Measurements from ENCODE around the gene ISM2. TPM values are rescaled to one million over a fixed set of nuclear protein-coding genes. Genes with fewer than 3 reads are reported as not detected.

The ISM2 gene
- polyA plus RNA-seq, 1 donor from 2014 or later: 1.4 TPM

GRCh38 chr14:77485901-77486678 is 12.5 kb downstream of the ISM2 start:
- Histone ChIP-seq H3K27ac (ENCODE audit: low read length) (no peak overlapping the region), H3K4me2 (ENCODE audit: low read length) (no peak overlapping the region), H3F3A (ENCODE audit: insufficient read depth, low read length, poor library complexity, severe bottlenecking) (no peaks in the 10 kb centered on the region), H3K9me2 (ENCODE audit: insufficient read depth, low read length) (no peaks in the 10 kb centered on the region), H3K27me3 (ENCODE audit: insufficient read depth, low read depth, low read length) (no peaks in the 10 kb centered on the region), H2AFZ (ENCODE audit: low read depth, low read length) (no peak overlapping the region), H3K9me3 (ENCODE audit: low read length) (no peaks in the 10 kb centered on the region), H3K36me3 (ENCODE audit: insufficient read depth, low read length) (no peaks in the 10 kb centered on the region), H3K4me3 (ENCODE audit: low read length) (no peak overlapping the region), H4K20me1 (ENCODE audit: insufficient read depth) (no peaks in the 10 kb centered on the region), H3K9ac (ENCODE audit: low read length) (no peak overlapping the region), H3K79me2 (replicated peaks; ENCODE audit: insufficient read depth, low read length) (no peaks in the 10 kb centered on the region)
- TF ChIP-seq POLR2AphosphoS5 (IDR thresholded peaks at IDR 0.05) (no peak), TAF1 (IDR thresholded peaks at IDR 0.05; ENCODE audit: low read depth) (no peak), SMC3 (conservative IDR thresholded peaks at IDR 0.05; ENCODE audit: poor library complexity) (no peak), EP300 (conservative IDR thresholded peaks at IDR 0.05; ENCODE audit: poor library complexity, severe bottlenecking) (no peak), REST (IDR thresholded peaks at IDR 0.05; ENCODE audit: borderline replicate concordance) (no peak), RAD21 (conservative IDR thresholded peaks at IDR 0.05) (no peak), CTCF (IDR thresholded peaks at IDR 0.05; ENCODE audit: poor library complexity, severe bottlenecking) (no peak), EZH2 (IDR thresholded peaks at IDR 0.05; ENCODE audit: borderline replicate concordance, insufficient read depth, low read length, poor library complexity, severe bottlenecking) (no peak)

GRCh38 chr14:77485256-77485655 is 13.4 kb downstream of the ISM2 start:
- Histone ChIP-seq H3K9me3 (ENCODE audit: low read length) (no peaks in the 10 kb centered on the region), H3K79me2 (replicated peaks; ENCODE audit: insufficient read depth, low read length) (no peaks in the 10 kb centered on the region), H3F3A (ENCODE audit: insufficient read depth, low read length, poor library complexity, severe bottlenecking) (no peaks in the 10 kb centered on the region), H3K9me2 (ENCODE audit: insufficient read depth, low read length) (no peaks in the 10 kb centered on the region), H3K27ac (ENCODE audit: low read length) (no peak overlapping the region), H3K4me3 (ENCODE audit: low read length) (no peak overlapping the region), H4K20me1 (ENCODE audit: insufficient read depth) (no peaks in the 10 kb centered on the region), H2AFZ (ENCODE audit: low read depth, low read length) (no peak overlapping the region), H3K9ac (ENCODE audit: low read length) (no peak overlapping the region), H3K4me2 (ENCODE audit: low read length) (no peak overlapping the region), H3K27me3 (ENCODE audit: insufficient read depth, low read depth, low read length) (no peaks in the 10 kb centered on the region), H3K36me3 (ENCODE audit: insufficient read depth, low read length) (no peaks in the 10 kb centered on the region)
- TF ChIP-seq RAD21 (conservative IDR thresholded peaks at IDR 0.05): no peak
- TF ChIP-seq TAF1 (IDR thresholded peaks at IDR 0.05; ENCODE audit: low read depth): no peak
- no peak for TF ChIP-seq CTCF (IDR thresholded peaks at IDR 0.05; ENCODE audit: poor library complexity, severe bottlenecking)
